Endothelial cell (in vitro differentiated cells): ENCODE results near the gene HIVEP2. TPM values are rescaled to one million over a fixed set of nuclear protein-coding genes. Genes with fewer than 3 reads are reported as not detected.

Experiments
- DNase-seq: peaks from one replicate; pipeline ENCODE4 v3.0.0; 2021; ENCODE audit warnings: low spot score
- H3K27ac Mint-ChIP-seq: one replicate; pipeline ENCODE4 v1.8.0; 2021; ENCODE audit warnings: mixed read lengths, inconsistent platforms; ENCODE audit not compliant: unreplicated experiment
- H3K27me3 Mint-ChIP-seq: one replicate; pipeline ENCODE4 v1.8.0; 2021; ENCODE audit warnings: mild to moderate bottlenecking, moderate library complexity, mixed read lengths, inconsistent platforms; ENCODE audit not compliant: unreplicated experiment
- H3K36me3 Mint-ChIP-seq: one replicate; pipeline ENCODE4 v1.8.0; 2021; ENCODE audit warnings: mild to moderate bottlenecking, low read depth, mixed read lengths, inconsistent platforms; ENCODE audit not compliant: unreplicated experiment
- H3K4me1 Mint-ChIP-seq: one replicate; pipeline ENCODE4 v1.8.0; 2021; ENCODE audit warnings: mild to moderate bottlenecking, mixed read lengths, inconsistent platforms; ENCODE audit not compliant: unreplicated experiment
- H3K4me3 Mint-ChIP-seq: one replicate; pipeline ENCODE4 v1.8.0; 2021; ENCODE audit warnings: mild to moderate bottlenecking, mixed read lengths, inconsistent platforms; ENCODE audit not compliant: unreplicated experiment
- H3K9me3 Mint-ChIP-seq: one replicate; pipeline ENCODE4 v1.8.0; 2021; ENCODE audit warnings: mixed read lengths, inconsistent platforms; ENCODE audit not compliant: unreplicated experiment
- total RNA-seq: library from RNA; stranded (reverse); fragmentation: NEBNext Ultra II Directional; extraction: Animal tissue kit (Norgen Biotek cat#: 25700); gene quantifications from one replicate; pipeline ENCODE4 v1.2.1, GENCODE V29; 2021; ENCODE audit not compliant: unreplicated experiment
- TF ChIP-seq, protein P1 (sequence below): fragments of 200-600 bp; sonication (generic); IDR thresholded peaks from one replicate; pipeline ENCODE4 v1.5.0; 2021; ENCODE audit warnings: antibody characterized with exemption; ENCODE audit not compliant: unreplicated experiment

HIVEP2 gene
- total RNA-seq, 1 donor from 2014 or later: 15.6 TPM

DNA sequence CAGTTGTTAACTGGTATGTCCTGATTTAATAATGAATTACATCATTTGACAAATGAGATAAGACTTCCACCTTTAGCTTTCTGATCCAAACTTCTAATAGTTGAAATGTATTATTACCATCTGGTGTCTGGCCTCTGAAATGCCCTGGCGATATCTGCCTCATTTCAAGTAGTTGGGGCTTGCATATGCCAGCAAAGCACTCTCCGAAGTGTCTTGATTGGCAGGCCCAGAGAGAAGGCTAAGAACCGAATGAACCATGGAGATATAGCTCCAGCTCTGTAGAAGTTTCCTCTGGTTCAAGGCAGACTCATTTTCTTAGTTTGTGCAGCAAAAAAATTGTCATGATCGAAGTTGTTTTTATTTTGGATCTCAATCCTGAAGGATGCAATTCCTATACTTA, 13.4 kb upstream of the HIVEP2 start:
- no peaks in the 10 kb centered on the region for H3K4me1 Mint-ChIP-seq
- H3K27ac Mint-ChIP-seq: no peak overlapping the region
- TF ChIP-seq, protein P1, sequence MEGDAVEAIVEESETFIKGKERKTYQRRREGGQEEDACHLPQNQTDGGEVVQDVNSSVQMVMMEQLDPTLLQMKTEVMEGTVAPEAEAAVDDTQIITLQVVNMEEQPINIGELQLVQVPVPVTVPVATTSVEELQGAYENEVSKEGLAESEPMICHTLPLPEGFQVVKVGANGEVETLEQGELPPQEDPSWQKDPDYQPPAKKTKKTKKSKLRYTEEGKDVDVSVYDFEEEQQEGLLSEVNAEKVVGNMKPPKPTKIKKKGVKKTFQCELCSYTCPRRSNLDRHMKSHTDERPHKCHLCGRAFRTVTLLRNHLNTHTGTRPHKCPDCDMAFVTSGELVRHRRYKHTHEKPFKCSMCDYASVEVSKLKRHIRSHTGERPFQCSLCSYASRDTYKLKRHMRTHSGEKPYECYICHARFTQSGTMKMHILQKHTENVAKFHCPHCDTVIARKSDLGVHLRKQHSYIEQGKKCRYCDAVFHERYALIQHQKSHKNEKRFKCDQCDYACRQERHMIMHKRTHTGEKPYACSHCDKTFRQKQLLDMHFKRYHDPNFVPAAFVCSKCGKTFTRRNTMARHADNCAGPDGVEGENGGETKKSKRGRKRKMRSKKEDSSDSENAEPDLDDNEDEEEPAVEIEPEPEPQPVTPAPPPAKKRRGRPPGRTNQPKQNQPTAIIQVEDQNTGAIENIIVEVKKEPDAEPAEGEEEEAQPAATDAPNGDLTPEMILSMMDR: no peak
- no peaks in the 10 kb centered on the region for H3K9me3 Mint-ChIP-seq
- peaks cover 2% of the 10 kb centered on the region for H3K27me3 Mint-ChIP-seq
- DNase-seq: no peak
- H3K36me3 Mint-ChIP-seq: no peaks in the 10 kb centered on the region
- H3K4me3 Mint-ChIP-seq: no peak overlapping the region

DNA sequence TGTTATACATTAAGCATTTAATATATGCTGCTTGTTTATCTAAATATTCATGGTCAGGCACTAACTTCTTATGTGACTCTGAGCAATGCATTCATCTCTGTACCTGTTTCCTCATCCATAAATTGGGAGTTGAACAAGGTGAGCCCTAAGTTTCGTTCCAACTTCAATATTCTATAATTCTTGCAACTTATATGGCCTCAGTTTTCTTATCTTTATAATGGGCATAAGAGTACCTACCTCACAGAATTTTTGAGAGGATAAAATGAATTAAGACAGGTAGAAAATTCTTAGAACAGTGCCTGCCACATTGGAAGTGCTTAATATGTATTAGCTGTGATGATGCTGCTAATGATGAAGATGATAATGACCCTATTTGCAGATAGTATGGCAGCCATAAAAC, 11.8 kb upstream of the HIVEP2 start:
- no peak for DNase-seq
- TF ChIP-seq, protein P1: no peak
- Mint-ChIP-seq H3K4me1 (no peaks in the 10 kb centered on the region), H3K9me3 (no peaks in the 10 kb centered on the region), H3K27me3 (peaks cover 2% of the 10 kb centered on the region), H3K36me3 (no peaks in the 10 kb centered on the region), H3K4me3 (no peak overlapping the region), H3K27ac (no peak overlapping the region)

DNA sequence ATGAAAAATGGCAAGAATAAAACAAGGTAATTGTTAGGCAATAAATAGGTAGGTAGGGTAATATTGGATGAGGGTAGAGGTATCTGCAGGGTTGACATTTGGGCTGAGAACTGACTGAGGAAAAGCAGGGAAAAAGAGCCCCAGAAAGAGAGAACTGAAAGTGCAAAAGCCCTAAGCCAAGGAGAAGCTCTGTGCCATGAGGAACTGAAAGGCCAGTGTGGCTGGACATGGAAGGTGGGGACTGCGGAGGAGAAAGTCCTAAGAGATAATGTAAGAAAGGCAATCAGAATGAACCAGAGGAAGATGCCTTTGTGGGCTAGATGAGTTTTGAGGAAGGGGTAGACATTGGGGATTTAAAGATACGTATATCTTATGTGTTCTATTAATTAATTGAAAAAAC, 9.9 kb upstream of the HIVEP2 start:
- TF ChIP-seq, protein P1: no peak
- no peak overlapping the region for H3K27ac Mint-ChIP-seq
- H3K9me3 Mint-ChIP-seq: no peaks in the 10 kb centered on the region
- peaks cover 2% of the 10 kb centered on the region for H3K27me3 Mint-ChIP-seq
- no peaks in the 10 kb centered on the region for H3K4me1 Mint-ChIP-seq
- no peak overlapping the region for H3K4me3 Mint-ChIP-seq
- no peaks in the 10 kb centered on the region for H3K36me3 Mint-ChIP-seq
- DNase-seq: no peak

DNA sequence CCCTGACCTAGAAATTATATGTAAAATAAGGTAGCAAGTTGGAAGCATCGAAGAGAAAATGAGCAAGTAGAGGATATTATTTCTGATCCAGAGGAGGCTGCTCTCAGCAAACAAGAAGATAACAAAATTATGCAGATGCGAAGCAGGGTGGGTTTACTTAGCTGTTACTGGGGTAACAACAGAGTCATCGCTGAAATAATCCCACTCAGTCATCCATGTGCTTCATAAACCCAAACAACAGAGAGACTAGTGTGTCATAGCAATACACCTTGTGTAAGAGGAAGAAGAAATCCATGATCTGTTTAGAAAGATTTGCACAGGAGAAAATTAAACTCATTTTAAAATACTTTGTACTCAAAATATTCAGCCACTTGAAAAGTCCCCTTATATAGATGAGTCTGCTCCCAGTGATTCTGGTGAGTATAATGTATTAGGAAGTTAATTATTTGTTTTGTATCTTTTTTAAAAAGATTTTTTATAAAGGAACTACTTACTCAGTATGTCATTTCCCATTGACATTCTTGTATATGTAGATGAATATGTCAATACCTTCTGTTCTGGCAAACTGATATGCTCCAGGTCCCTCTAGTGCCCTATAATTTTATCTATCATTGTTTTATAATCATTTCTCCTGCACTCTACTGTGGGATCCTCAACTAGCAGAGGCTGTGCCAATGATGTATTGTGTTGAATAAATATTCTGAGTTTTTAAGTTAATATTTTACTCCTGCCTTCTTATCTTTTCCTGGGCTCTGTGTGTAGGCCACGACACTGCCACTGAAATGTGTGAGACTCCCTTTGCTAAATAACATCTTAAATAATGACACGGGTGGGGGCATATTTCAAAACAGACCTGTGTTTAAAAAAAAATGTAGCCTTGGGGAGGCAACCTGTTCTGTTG, 8.6 kb upstream of the HIVEP2 start:
- no peak for DNase-seq
- peaks cover 2% of the 10 kb centered on the region for H3K27me3 Mint-ChIP-seq
- no peak overlapping the region for H3K4me3 Mint-ChIP-seq
- H3K9me3 Mint-ChIP-seq: no peaks in the 10 kb centered on the region
- no peaks in the 10 kb centered on the region for H3K4me1 Mint-ChIP-seq
- no peak overlapping the region for H3K27ac Mint-ChIP-seq
- TF ChIP-seq, protein P1: no peak
- H3K36me3 Mint-ChIP-seq: no peaks in the 10 kb centered on the region

DNA sequence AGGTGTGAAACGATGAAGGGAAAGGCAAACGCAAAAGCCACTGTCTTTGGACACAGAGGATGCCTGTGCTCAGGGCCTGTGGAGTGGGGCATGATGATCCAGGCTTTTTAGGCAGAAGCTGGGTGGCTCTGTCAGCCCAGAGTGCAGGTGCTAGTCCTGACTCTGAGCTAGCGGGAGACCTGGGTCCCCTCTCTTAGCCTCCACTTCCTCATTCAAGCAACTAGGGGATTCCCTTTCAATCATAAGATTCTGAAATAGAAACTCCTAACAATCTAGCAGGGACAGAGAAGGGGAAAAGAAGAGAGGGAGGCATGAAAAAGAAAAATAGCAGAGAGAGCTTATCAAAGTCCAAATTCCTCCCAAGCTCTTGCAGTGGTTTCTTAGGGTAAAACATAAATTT, 7.6 kb upstream of the HIVEP2 start:
- TF ChIP-seq, protein P1: no peak
- Mint-ChIP-seq H3K27ac (no peak overlapping the region), H3K9me3 (no peaks in the 10 kb centered on the region), H3K36me3 (no peaks in the 10 kb centered on the region), H3K27me3 (peaks cover 2% of the 10 kb centered on the region), H3K4me3 (no peak overlapping the region), H3K4me1 (no peaks in the 10 kb centered on the region)
- no peak for DNase-seq
